Measurements from ENCODE around the gene LTF. TPM values are rescaled to one million over a fixed set of nuclear protein-coding genes. Genes with fewer than 3 reads are reported as not detected.

The LTF gene
- polyA plus RNA-seq (ENCODE audit: low read depth in 6 of 6): 1 to 10 TPM in 1 of 6 donors, not detected in 5; 2.5 TPM

- H3K9me3 Mint-ChIP-seq: peaks cover 0 to 12% (median 0%) of the 10 kb centered on the region in 7 donors
- no peak within 1 kb of the TSS for H3K4me3 Mint-ChIP-seq
- peaks cover 46 to 67% (median 54%) of the 10 kb centered on the region in 3 donors for H3K27me3 Mint-ChIP-seq
- ATAC-seq (ENCODE audit: low read depth in 2 of 2) (no peak), DNase-seq (no peak)
- H3K4me1 Mint-ChIP-seq: no peaks in the 10 kb centered on the region
- H3K27ac Mint-ChIP-seq: no peak within 1 kb of the TSS
- H3K36me3 Mint-ChIP-seq: peaks cover 0 to 12% of the 10 kb centered on the region in 2 donors
Observed at GRCh38 chr3:46464326-46465195, at the start of gene LTF. LTF (minus strand) TSS chr3:46464905; CDS start chr3:46464867, 38 bp downstream.

DNA sequence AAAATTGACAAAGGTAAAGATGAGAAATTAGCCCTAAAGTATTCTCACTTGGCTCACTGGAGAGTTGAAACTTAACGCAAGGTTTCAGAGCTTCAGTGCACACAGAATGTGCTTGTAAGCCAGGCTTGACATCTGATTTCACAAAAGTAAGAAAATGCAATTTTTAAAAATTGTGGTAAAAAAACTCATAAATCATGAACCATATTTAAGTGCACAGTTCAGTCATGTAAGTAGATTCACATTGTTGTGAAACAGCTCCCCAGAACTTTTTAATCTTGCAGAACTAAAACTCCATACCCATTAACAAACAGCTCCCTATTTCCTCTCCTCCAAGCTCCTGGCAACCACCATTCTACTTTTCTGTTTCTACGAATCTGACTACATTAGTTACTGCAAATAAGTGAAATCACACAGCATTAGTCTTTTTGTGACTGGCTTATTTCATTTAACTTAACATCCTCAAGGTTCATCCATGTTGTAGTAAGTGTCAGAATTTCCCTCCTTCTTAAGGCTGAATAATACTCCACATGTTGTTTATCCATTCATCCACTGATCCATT lies 47.6 kb upstream of the LTF start:
- Mint-ChIP-seq H3K36me3 (no peaks in the 10 kb centered on the region), H3K4me1 (peaks cover 0 to 3% (median 0%) of the 10 kb centered on the region in 3 donors), H3K27ac (no peak overlapping the region), H3K27me3 (peaks cover 0 to 9% (median 9%) of the 10 kb centered on the region in 3 donors), H3K9me3 (no peaks in the 10 kb centered on the region), H3K4me3 (no peak overlapping the region)
- DNase-seq (no peak), ATAC-seq (ENCODE audit: low read depth in 2 of 2) (no peak)

DNA sequence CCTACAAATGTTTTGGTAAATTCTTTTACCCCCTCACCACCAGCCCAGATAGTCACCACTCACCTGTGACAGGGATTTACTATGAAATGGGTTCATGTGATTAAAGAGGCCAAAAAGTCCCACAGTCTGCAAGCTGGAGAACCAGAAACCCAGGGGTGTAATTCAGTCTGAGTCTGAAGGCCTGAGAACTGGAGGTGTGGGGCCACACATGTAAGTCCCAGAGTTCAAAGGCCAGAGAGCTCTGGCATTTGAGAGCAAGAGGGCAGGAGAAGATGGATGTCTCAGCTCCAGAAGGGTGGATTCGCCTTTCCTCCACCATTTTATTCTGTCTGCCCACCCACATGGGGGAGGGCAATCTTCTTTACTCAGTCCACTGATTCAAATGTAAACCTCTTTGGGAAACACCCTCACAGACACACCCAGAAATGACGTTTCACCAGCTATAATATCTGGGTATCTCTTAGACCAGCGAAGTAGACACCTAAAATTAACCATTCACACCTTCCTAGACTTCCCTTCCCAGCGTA lies 45.0 kb upstream of the LTF start:
- Mint-ChIP-seq H3K9me3 (peaks cover 0 to 9% (median 4%) of the 10 kb centered on the region in 7 donors), H3K4me3 (no peak overlapping the region), H3K27ac (peak overlapping the region in 1 of 6 donors; percentile 77), H3K27me3 (peaks cover 0 to 12% (median 9%) of the 10 kb centered on the region in 3 donors), H3K4me1 (peaks cover 0 to 11% (median 8%) of the 10 kb centered on the region in 3 donors), H3K36me3 (peaks cover 0 to 9% of the 10 kb centered on the region in 2 donors)
- no peak for ATAC-seq (ENCODE audit: low read depth in 2 of 2)
- no peak for DNase-seq

GRCh38 chr3:46508850-46509591 lies 44.3 kb upstream of the LTF start:
- peaks cover 0 to 11% (median 5%) of the 10 kb centered on the region in 7 donors for H3K9me3 Mint-ChIP-seq
- no peak overlapping the region for H3K4me3 Mint-ChIP-seq
- DNase-seq (no peak), ATAC-seq (ENCODE audit: low read depth in 2 of 2) (no peak)
- peaks cover 0 to 11% (median 11%) of the 10 kb centered on the region in 3 donors for H3K4me1 Mint-ChIP-seq
- no peak overlapping the region for H3K27ac Mint-ChIP-seq
- H3K27me3 Mint-ChIP-seq: peaks cover 0 to 12% (median 9%) of the 10 kb centered on the region in 3 donors
- H3K36me3 Mint-ChIP-seq: peaks cover 0 to 10% of the 10 kb centered on the region in 2 donors

DNA sequence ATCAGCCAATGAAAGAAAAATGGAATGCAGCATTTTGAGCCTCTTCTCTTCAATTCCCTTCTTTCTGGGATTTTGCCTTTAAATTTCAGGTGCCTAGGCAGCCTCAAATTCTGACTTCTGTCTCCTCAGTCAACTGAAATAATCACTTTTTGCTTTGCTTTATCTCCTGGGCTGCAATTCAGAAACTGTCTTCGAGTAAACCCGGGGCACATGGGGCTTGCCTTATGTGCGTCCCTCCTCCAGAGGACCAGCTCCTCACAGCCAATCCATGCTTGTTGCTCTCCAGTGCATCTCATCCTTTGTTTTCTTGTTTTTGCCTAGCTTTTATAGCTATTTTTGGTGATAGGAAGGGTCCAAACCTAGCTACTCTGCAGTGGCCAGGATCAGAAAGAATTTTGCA lies 41.8 kb upstream of the LTF start:
- Mint-ChIP-seq H3K27ac (no peak overlapping the region), H3K27me3 (peaks cover 0 to 8% (median 0%) of the 10 kb centered on the region in 3 donors)

GRCh38 chr3:46505953-46506352 lies 41.2 kb upstream of the LTF start:
- H3K27me3 Mint-ChIP-seq: peaks cover 0 to 8% (median 0%) of the 10 kb centered on the region in 3 donors
- H3K4me1 Mint-ChIP-seq: peaks cover 17 to 29% (median 29%) of the 10 kb centered on the region in 3 donors
- peaks cover 3 to 14% (median 10%) of the 10 kb centered on the region in 7 donors for H3K9me3 Mint-ChIP-seq
- H3K36me3 Mint-ChIP-seq: peaks cover 0 to 17% of the 10 kb centered on the region in 2 donors
- DNase-seq (no peak), ATAC-seq (ENCODE audit: low read depth in 2 of 2) (no peak)
- no peak overlapping the region for H3K4me3 Mint-ChIP-seq
- H3K27ac Mint-ChIP-seq: no peak overlapping the region

More for the DNA sequence above, 41.8 kb upstream of the LTF start:
- Mint-ChIP-seq H3K36me3 (peaks cover 0 to 17% of the 10 kb centered on the region in 2 donors), H3K9me3 (peaks cover 3 to 14% (median 10%) of the 10 kb centered on the region in 7 donors), H3K4me1 (peaks cover 11 to 25% (median 24%) of the 10 kb centered on the region in 3 donors), H3K4me3 (no peak overlapping the region)
- DNase-seq (no peak), ATAC-seq (ENCODE audit: low read depth in 2 of 2) (no peak)

GRCh38 chr3:46504789-46505188 lies 40.1 kb upstream of the LTF start:
- peak overlapping the region in 1 of 6 donors; percentile 28 for H3K27ac Mint-ChIP-seq
- ATAC-seq (ENCODE audit: low read depth in 2 of 2): peak; percentile 61 to 65
- H3K4me3 Mint-ChIP-seq: no peak overlapping the region
- peaks cover 25 to 40% (median 33%) of the 10 kb centered on the region in 3 donors for H3K4me1 Mint-ChIP-seq
- peaks cover 3 to 14% (median 10%) of the 10 kb centered on the region in 7 donors for H3K9me3 Mint-ChIP-seq
- H3K36me3 Mint-ChIP-seq: peaks cover 0 to 17% of the 10 kb centered on the region in 2 donors
- H3K27me3 Mint-ChIP-seq: peaks cover 0 to 8% (median under 1%) of the 10 kb centered on the region in 3 donors
- peak; percentile 23 for DNase-seq

GRCh38 chr3:46503200-46503874 lies 38.6 kb upstream of the LTF start:
- DNase-seq (no peak), ATAC-seq (ENCODE audit: low read depth in 2 of 2) (no peak)
- H3K27ac Mint-ChIP-seq: peak overlapping the region in 2 of 6 donors; percentile 26 to 41
- peaks cover 3 to 14% (median 10%) of the 10 kb centered on the region in 7 donors for H3K9me3 Mint-ChIP-seq
- H3K4me1 Mint-ChIP-seq: peaks cover 25 to 44% (median 33%) of the 10 kb centered on the region in 3 donors
- H3K4me3 Mint-ChIP-seq: peak overlapping the region in 1 of 8 donors; percentile 54
- H3K27me3 Mint-ChIP-seq: peaks cover 8 to 11% (median 10%) of the 10 kb centered on the region in 3 donors
- peaks cover 0 to 17% of the 10 kb centered on the region in 2 donors for H3K36me3 Mint-ChIP-seq

GRCh38 chr3:46501702-46502101 lies 37.0 kb upstream of the LTF start:
- H3K27me3 Mint-ChIP-seq: peaks cover 9 to 24% (median 16%) of the 10 kb centered on the region in 3 donors
- ATAC-seq (ENCODE audit: low read depth in 2 of 2): no peak
- peaks cover 25 to 57% (median 44%) of the 10 kb centered on the region in 3 donors for H3K4me1 Mint-ChIP-seq
- H3K27ac Mint-ChIP-seq: peak overlapping the region in 1 of 6 donors; percentile 10
- DNase-seq: no peak
- H3K36me3 Mint-ChIP-seq: peaks cover 0 to 17% of the 10 kb centered on the region in 2 donors
- peak overlapping the region in 1 of 8 donors; percentile 39 for H3K4me3 Mint-ChIP-seq
- peaks cover 3 to 14% (median 10%) of the 10 kb centered on the region in 7 donors for H3K9me3 Mint-ChIP-seq

DNA sequence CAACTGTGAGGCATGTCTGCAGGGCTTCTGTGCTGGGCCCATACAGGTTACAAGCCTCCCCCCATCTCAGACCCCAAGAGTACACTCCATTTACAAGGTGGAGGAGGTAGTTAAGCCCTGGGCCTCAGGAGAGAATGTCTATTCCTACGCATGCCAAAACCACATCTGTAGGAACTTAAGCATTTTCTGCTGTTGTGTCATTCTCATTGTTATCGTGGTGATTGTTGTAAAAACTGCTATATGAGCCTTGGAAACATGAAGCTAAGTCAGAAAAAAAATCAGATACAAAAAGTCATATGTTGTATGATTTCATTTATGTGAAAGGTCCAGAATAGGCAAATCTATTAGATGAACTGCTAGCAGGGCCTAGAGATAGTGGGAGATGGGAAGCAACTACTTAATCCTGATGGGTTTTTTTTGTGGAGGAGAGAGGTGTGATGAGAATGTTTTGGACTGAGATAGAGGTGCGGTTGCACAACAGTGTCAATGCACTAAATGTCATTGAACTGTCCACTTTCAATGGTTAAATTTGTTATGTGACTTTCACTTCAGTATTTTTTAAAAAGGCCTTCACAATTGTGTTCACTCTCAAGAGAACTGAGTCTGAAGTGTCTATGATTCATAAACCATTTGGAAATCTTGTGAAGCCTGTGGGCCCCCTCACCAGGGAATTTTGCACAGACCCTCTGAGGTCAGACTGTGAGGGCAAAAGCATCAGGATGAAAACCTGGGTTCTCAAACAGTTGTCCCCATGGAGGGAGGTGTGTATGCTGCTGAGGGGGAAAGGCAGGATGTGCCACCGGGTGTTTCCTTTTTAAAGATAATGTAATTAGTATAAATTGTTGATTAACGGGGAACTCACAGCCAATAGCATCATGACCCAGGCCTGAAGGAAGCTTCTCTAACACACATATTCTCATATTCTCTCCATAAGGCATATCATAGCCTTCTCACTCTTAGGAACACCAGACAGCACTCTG lies 36.2 kb upstream of the LTF start:
- H3K4me1 Mint-ChIP-seq: peaks cover 25 to 60% (median 41%) of the 10 kb centered on the region in 3 donors
- ATAC-seq (ENCODE audit: low read depth in 2 of 2) (peak; percentile 28 to 40), DNase-seq (no peak)
- peak overlapping the region in 2 of 8 donors; percentile 9 to 39 for H3K4me3 Mint-ChIP-seq
- peaks cover 3 to 14% (median 10%) of the 10 kb centered on the region in 7 donors for H3K9me3 Mint-ChIP-seq
- peak overlapping the region in 1 of 6 donors; percentile 3 for H3K27ac Mint-ChIP-seq
- peaks cover 0 to 17% of the 10 kb centered on the region in 2 donors for H3K36me3 Mint-ChIP-seq
- H3K27me3 Mint-ChIP-seq: peaks cover 10 to 24% (median 18%) of the 10 kb centered on the region in 3 donors

- Mint-ChIP-seq H3K9me3 (peaks cover 0 to 7% (median 3%) of the 10 kb centered on the region in 7 donors), H3K36me3 (peaks cover 0 to 7% of the 10 kb centered on the region in 2 donors), H3K4me1 (peaks cover 25 to 49% (median 35%) of the 10 kb centered on the region in 3 donors), H3K27me3 (peaks cover 10 to 24% (median 18%) of the 10 kb centered on the region in 3 donors), H3K27ac (no peak overlapping the region), H3K4me3 (no peak overlapping the region)
- ATAC-seq (ENCODE audit: low read depth in 2 of 2) (no peak), DNase-seq (no peak)
Observed at GRCh38 chr3:46498916-46499519, 34.3 kb upstream of the LTF start.

Data from naive B cell (primary cell).